Measurements from ENCODE around the gene PRDM4. TPM values are rescaled to one million over a fixed set of nuclear protein-coding genes. Genes with fewer than 3 reads are reported as not detected.

Gene PRDM4
- total RNA-seq, 1 experiment from 2014 or later: 31.5 TPM

GRCh38 chr12:107761502-107761904 is 566 bp upstream of the PRDM4 start:
- Histone ChIP-seq H3K9me2 (replicated peaks; ENCODE audit: insufficient read depth, low read length) (no peaks in the 10 kb centered on the region), H4K20me1 (ENCODE audit: insufficient read depth, low read depth, low read length) (peaks cover 10% of the 10 kb centered on the region), H3K79me2 (ENCODE audit: low read length) (peaks cover 41% of the 10 kb centered on the region), H3K27me3 (ENCODE audit: low read length) (no peaks in the 10 kb centered on the region), H3K4me3 (ENCODE audit: low read length) (peak overlapping the region; percentile 76), H3K9me3 (ENCODE audit: low read length) (peaks cover 3% of the 10 kb centered on the region; the same call in 1 of the 2 replicates), H3K27ac (ENCODE audit: low read length) (no peak overlapping the region), H3K36me3 (ENCODE audit: insufficient read depth, low read length) (peaks cover 23% of the 10 kb centered on the region), H3K9ac (ENCODE audit: low read length) (peak overlapping the region; percentile 96), H2AFZ (ENCODE audit: low read length) (peak overlapping the region; percentile 100), H3K4me2 (ENCODE audit: low read depth, low read length, poor library complexity, severe bottlenecking) (peak overlapping the region; percentile 90), H3K4me1 (ENCODE audit: low read length) (peaks cover 32% of the 10 kb centered on the region)
- DNase-seq: peak; percentile 60

DNA sequence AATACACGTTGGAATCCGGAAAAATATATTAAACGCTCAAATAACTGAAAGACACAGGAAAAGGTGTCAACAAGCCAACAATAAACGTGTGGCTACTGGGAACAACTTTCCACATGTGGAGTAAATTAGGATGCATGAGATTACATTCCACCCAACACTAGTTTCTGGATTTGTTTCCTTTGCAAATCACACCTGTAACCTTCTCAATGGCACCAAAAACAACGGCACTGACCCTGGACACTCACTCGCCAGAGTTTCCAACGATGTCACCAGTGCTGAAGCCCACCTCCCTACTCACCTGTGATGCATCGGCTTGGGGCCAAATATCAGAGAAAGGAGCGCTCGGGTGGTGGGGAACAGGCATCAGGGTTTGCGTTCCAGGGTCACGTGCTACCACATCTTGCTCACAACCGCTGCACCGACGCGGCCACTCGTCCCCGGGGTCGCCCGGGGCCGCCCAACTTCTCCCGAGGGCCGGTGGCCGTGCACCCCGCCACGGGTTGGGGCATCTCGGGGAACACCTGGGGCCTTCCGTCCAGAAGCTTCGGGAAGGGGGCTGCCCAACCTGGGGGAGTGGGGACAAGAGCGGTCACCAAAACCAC is 629 bp downstream of the PRDM4 start:
- peaks cover 32% of the 10 kb centered on the region for H3K4me1 ChIP-seq (ENCODE audit: low read length)
- peak overlapping the region; percentile 80 for H3K4me2 ChIP-seq (ENCODE audit: low read depth, low read length, poor library complexity, severe bottlenecking)
- peaks cover 10% of the 10 kb centered on the region for H4K20me1 ChIP-seq (ENCODE audit: insufficient read depth, low read depth, low read length)
- peaks cover 29% of the 10 kb centered on the region for H3K36me3 ChIP-seq (ENCODE audit: insufficient read depth, low read length)
- no peaks in the 10 kb centered on the region for H3K27me3 ChIP-seq (ENCODE audit: low read length)
- no peak overlapping the region; the same call in 1 of the 2 replicates for H3K27ac ChIP-seq (ENCODE audit: low read length)
- H3K9ac ChIP-seq (ENCODE audit: low read length): peak overlapping the region; percentile 96
- DNase-seq: peak; percentile 67
- no peak overlapping the region for H2AFZ ChIP-seq (ENCODE audit: low read length)
- H3K9me2 ChIP-seq (replicated peaks; ENCODE audit: insufficient read depth, low read length): no peaks in the 10 kb centered on the region
- peaks cover 3% of the 10 kb centered on the region; the same call in 1 of the 2 replicates for H3K9me3 ChIP-seq (ENCODE audit: low read length)
- peak overlapping the region; percentile 76 for H3K4me3 ChIP-seq (ENCODE audit: low read length)
- peaks cover 46% of the 10 kb centered on the region for H3K79me2 ChIP-seq (ENCODE audit: low read length)

DNA sequence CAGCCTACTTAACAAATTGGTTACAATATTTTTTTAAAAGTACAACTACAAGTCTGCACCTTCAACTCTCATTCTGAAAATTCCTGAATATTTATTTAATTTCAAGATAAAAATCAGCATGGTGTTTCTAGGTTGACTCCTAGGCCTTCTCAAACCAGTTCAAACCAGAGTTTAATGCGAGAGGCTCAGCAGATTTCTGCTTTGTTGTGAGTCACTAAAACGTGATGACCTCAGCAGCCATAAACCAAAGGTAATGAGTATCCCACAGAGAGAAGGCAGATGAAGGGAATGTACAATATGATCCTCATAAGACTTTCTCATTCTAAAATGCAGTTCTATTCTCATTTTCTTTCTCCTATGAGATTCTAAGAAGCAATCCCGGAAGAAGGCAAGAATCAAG is 1.5 kb downstream of the PRDM4 start:
- H3K4me2 ChIP-seq (ENCODE audit: low read depth, low read length, poor library complexity, severe bottlenecking): peak overlapping the region; percentile 80
- peaks cover 32% of the 10 kb centered on the region for H3K4me1 ChIP-seq (ENCODE audit: low read length)
- H3K9me2 ChIP-seq (replicated peaks; ENCODE audit: insufficient read depth, low read length): no peaks in the 10 kb centered on the region
- peaks cover 3% of the 10 kb centered on the region; the same call in 1 of the 2 replicates for H3K9me3 ChIP-seq (ENCODE audit: low read length)
- no peak overlapping the region for H3K27ac ChIP-seq (ENCODE audit: low read length)
- no peak overlapping the region for H2AFZ ChIP-seq (ENCODE audit: low read length)
- H4K20me1 ChIP-seq (ENCODE audit: insufficient read depth, low read depth, low read length): peaks cover 10% of the 10 kb centered on the region
- H3K4me3 ChIP-seq (ENCODE audit: low read length): peak overlapping the region; percentile 76
- peak overlapping the region; percentile 96 for H3K9ac ChIP-seq (ENCODE audit: low read length)
- H3K27me3 ChIP-seq (ENCODE audit: low read length): no peaks in the 10 kb centered on the region
- peaks cover 37% of the 10 kb centered on the region for H3K36me3 ChIP-seq (ENCODE audit: insufficient read depth, low read length)
- DNase-seq: peak; percentile 63
- peaks cover 50% of the 10 kb centered on the region for H3K79me2 ChIP-seq (ENCODE audit: low read length)

DNA sequence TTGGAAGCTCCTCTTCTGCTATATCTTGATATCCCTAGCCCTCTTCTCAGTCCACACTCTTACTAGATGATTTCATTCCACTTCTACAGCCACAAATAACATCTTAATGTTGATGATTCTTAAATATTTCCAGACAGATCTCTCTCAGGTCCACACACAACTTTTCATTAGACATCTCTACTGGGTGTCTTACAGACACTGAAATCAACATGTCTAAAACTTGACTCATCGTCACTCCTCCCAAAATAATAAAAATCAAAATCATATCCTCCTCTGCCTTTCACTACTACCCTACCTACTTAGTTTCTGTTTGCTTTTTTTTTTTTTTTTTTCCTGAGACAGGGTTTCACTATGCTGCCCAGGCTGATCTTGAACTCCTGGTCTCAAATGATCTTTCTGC is 11.9 kb downstream of the PRDM4 start:
- peaks cover 55% of the 10 kb centered on the region for H3K79me2 ChIP-seq (ENCODE audit: low read length)
- no peaks in the 10 kb centered on the region for H3K27me3 ChIP-seq (ENCODE audit: low read length)
- H3K36me3 ChIP-seq (ENCODE audit: insufficient read depth, low read length): peaks cover 59% of the 10 kb centered on the region
- no peaks in the 10 kb centered on the region for H3K9me3 ChIP-seq (ENCODE audit: low read length)
- no peak overlapping the region for H3K9ac ChIP-seq (ENCODE audit: low read length)
- no peak for DNase-seq
- no peak overlapping the region for H3K27ac ChIP-seq (ENCODE audit: low read length)
- no peak overlapping the region for H3K4me2 ChIP-seq (ENCODE audit: low read depth, low read length, poor library complexity, severe bottlenecking)
- H3K4me3 ChIP-seq (ENCODE audit: low read length): no peak overlapping the region
- H3K9me2 ChIP-seq (replicated peaks; ENCODE audit: insufficient read depth, low read length): no peaks in the 10 kb centered on the region
- no peak overlapping the region for H2AFZ ChIP-seq (ENCODE audit: low read length)
- H3K4me1 ChIP-seq (ENCODE audit: low read length): no peaks in the 10 kb centered on the region
- no peaks in the 10 kb centered on the region for H4K20me1 ChIP-seq (ENCODE audit: insufficient read depth, low read depth, low read length)

- H3K36me3 ChIP-seq (ENCODE audit: insufficient read depth, low read length): peaks cover 57% of the 10 kb centered on the region
- H2AFZ ChIP-seq (ENCODE audit: low read length): no peak overlapping the region
- H4K20me1 ChIP-seq (ENCODE audit: insufficient read depth, low read depth, low read length): no peaks in the 10 kb centered on the region
- H3K4me3 ChIP-seq (ENCODE audit: low read length): no peak overlapping the region
- H3K4me1 ChIP-seq (ENCODE audit: low read length): no peaks in the 10 kb centered on the region
- H3K9me2 ChIP-seq (replicated peaks; ENCODE audit: insufficient read depth, low read length): no peaks in the 10 kb centered on the region
- H3K9ac ChIP-seq (ENCODE audit: low read length): no peak overlapping the region
- no peak overlapping the region for H3K4me2 ChIP-seq (ENCODE audit: low read depth, low read length, poor library complexity, severe bottlenecking)
- no peaks in the 10 kb centered on the region for H3K9me3 ChIP-seq (ENCODE audit: low read length)
- peaks cover 52% of the 10 kb centered on the region for H3K79me2 ChIP-seq (ENCODE audit: low read length)
- DNase-seq: no peak
- H3K27me3 ChIP-seq (ENCODE audit: low read length): no peaks in the 10 kb centered on the region
- no peak overlapping the region for H3K27ac ChIP-seq (ENCODE audit: low read length)
Measured at GRCh38 chr12:107748472-107748871, 12.5 kb downstream of the PRDM4 start.

DNA sequence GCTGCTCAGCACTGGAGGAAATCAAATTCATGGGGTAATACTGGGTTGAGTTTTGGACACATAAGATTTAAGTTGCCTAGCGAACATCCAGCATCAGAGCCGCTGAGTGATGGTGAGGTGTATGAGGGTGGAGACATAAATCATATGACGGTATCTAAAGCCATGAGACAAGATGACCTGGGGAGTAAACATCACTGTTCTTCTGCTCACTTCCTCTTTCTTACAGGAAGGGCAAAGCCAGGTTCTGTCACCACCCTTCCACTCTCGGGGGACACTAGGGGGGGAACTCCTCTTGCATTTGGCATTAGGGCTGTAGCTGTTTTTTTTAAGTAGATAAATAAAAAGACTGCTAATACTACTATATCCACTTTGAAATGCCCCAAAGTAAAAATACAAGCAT is 24.0 kb downstream of the PRDM4 start:
- H3K9me3 ChIP-seq (ENCODE audit: low read length): no peaks in the 10 kb centered on the region
- H3K9ac ChIP-seq (ENCODE audit: low read length): no peak overlapping the region
- no peak overlapping the region for H3K27ac ChIP-seq (ENCODE audit: low read length)
- H3K36me3 ChIP-seq (ENCODE audit: insufficient read depth, low read length): peaks cover 78% of the 10 kb centered on the region
- no peaks in the 10 kb centered on the region for H3K9me2 ChIP-seq (replicated peaks; ENCODE audit: insufficient read depth, low read length)
- H3K27me3 ChIP-seq (ENCODE audit: low read length): no peaks in the 10 kb centered on the region
- H4K20me1 ChIP-seq (ENCODE audit: insufficient read depth, low read depth, low read length): 0 out of 2 replicates have a peak, but pooled peaks cover 3% of the 10 kb centered on the region
- H3K4me3 ChIP-seq (ENCODE audit: low read length): no peak overlapping the region
- H3K4me2 ChIP-seq (ENCODE audit: low read depth, low read length, poor library complexity, severe bottlenecking): no peak overlapping the region
- H3K79me2 ChIP-seq (ENCODE audit: low read length): peaks cover 18% of the 10 kb centered on the region
- peak; percentile 79 for DNase-seq
- H2AFZ ChIP-seq (ENCODE audit: low read length): no peak overlapping the region
- H3K4me1 ChIP-seq (ENCODE audit: low read length): peaks cover 19% of the 10 kb centered on the region

DNA sequence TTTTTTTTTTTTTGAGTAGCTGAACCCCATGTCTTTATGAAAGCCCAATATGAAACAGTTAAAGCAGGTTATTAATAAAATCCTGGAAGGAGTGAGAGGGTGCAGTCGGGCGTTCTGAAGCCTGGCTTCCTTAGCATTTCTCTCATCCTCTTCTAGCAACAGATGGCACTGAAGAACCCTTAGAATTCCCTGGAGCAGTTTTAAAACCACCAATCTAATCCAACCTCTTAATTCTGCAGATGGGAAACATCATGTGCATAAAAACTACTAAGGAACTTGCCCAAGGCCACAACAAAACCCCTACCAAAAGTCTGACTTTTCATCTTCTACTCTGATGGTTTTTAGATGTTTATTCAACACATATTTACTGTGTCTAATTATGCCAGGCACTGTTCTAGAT is 25.2 kb downstream of the PRDM4 start:
- H3K27ac ChIP-seq (ENCODE audit: low read length): no peak overlapping the region
- H3K27me3 ChIP-seq (ENCODE audit: low read length): no peaks in the 10 kb centered on the region
- peaks cover 17% of the 10 kb centered on the region for H3K79me2 ChIP-seq (ENCODE audit: low read length)
- no peaks in the 10 kb centered on the region for H3K9me3 ChIP-seq (ENCODE audit: low read length)
- no peak for DNase-seq
- no peak overlapping the region for H3K4me2 ChIP-seq (ENCODE audit: low read depth, low read length, poor library complexity, severe bottlenecking)
- no peak overlapping the region for H3K9ac ChIP-seq (ENCODE audit: low read length)
- H3K36me3 ChIP-seq (ENCODE audit: insufficient read depth, low read length): peaks cover 66% of the 10 kb centered on the region
- H4K20me1 ChIP-seq (ENCODE audit: insufficient read depth, low read depth, low read length): no peaks in the 10 kb centered on the region
- H3K4me1 ChIP-seq (ENCODE audit: low read length): peaks cover 19% of the 10 kb centered on the region
- H2AFZ ChIP-seq (ENCODE audit: low read length): no peak overlapping the region
- H3K9me2 ChIP-seq (replicated peaks; ENCODE audit: insufficient read depth, low read length): no peaks in the 10 kb centered on the region
- H3K4me3 ChIP-seq (ENCODE audit: low read length): no peak overlapping the region

GRCh38 chr12:107734139-107734538 is 26.8 kb downstream of the PRDM4 start:
- Histone ChIP-seq H3K9me3 (ENCODE audit: low read length) (no peaks in the 10 kb centered on the region), H3K4me1 (ENCODE audit: low read length) (peaks cover 19% of the 10 kb centered on the region), H3K36me3 (ENCODE audit: insufficient read depth, low read length) (peaks cover 51% of the 10 kb centered on the region), H3K79me2 (ENCODE audit: low read length) (peaks cover 12% of the 10 kb centered on the region), H3K4me2 (ENCODE audit: low read depth, low read length, poor library complexity, severe bottlenecking) (no peak overlapping the region), H3K27me3 (ENCODE audit: low read length) (no peaks in the 10 kb centered on the region), H3K9me2 (replicated peaks; ENCODE audit: insufficient read depth, low read length) (no peaks in the 10 kb centered on the region), H3K4me3 (ENCODE audit: low read length) (no peak overlapping the region), H3K27ac (ENCODE audit: low read length) (no peak overlapping the region), H3K9ac (ENCODE audit: low read length) (no peak overlapping the region), H4K20me1 (ENCODE audit: insufficient read depth, low read depth, low read length) (no peaks in the 10 kb centered on the region), H2AFZ (ENCODE audit: low read length) (no peak overlapping the region)
- DNase-seq: no peak

Data from Karpas-422 (cell line).